K562 (cell line): Measurements from ENCODE around the gene DKKL1. TPM values are rescaled to one million over a fixed set of nuclear protein-coding genes. Genes with fewer than 3 reads are reported as not detected.

Source experiments
- ARHGAP35 ChIP-seq: fragments of 450-650 bp; IDR thresholded peaks from 2 replicates; pipeline ENCODE4 v1.6.1; 2018; ENCODE audit not compliant: partially characterized antibody
- BACH1 ChIP-seq: fragments of 200-800 bp; sonication (Bioruptor generic); IDR thresholded peaks from 2 replicates; pipeline ENCODE4 v1.6.1; 2016; ENCODE audit warnings: missing genetic modification characterization, missing compliant biosample characterization
- CAMTA2 ChIP-seq: fragments of 250-450 bp; sonication (Bioruptor Pico); conservative IDR thresholded peaks from 2 replicates; pipeline ENCODE4 v1.5.1; 2022
- CREM ChIP-seq: IDR thresholded peaks from 2 replicates; pipeline ENCODE4 v1.6.1; 2014; ENCODE audit warnings: antibody characterized with exemption, low read depth
- EGR1 ChIP-seq: fragments of 450-650 bp; conservative IDR thresholded peaks from 2 replicates; pipeline ENCODE4 v1.6.1; 2017; ENCODE audit warnings: mild to moderate bottlenecking
- EP400 ChIP-seq: fragments of 450-650 bp; IDR thresholded peaks from 2 replicates; pipeline ENCODE4 v1.6.1; 2017; ENCODE audit warnings: antibody characterized with exemption, mild to moderate bottlenecking, moderate library complexity
- FOSL1 ChIP-seq: fragments of 200-800 bp; sonication (Bioruptor generic); conservative IDR thresholded peaks from 2 replicates; pipeline ENCODE4 v1.6.1; 2016; ENCODE audit warnings: missing genetic modification characterization, missing compliant biosample characterization
- FUS ChIP-seq: fragments of 200-400 bp; formaldehyde crosslinking; optimal IDR thresholded peaks from 2 replicates; pipeline ENCODE3; 2017; ENCODE audit warnings: low read depth, low read length
- HNRNPH1 ChIP-seq: fragments of 200-400 bp; formaldehyde crosslinking; optimal IDR thresholded peaks from 2 replicates; pipeline ENCODE3; 2017; ENCODE audit warnings: low read depth, mild to moderate bottlenecking, low read length, moderate library complexity
- KLF13 ChIP-seq: fragments of 450-650 bp; IDR thresholded peaks from 2 replicates; pipeline ENCODE4 v1.6.1; 2016; ENCODE audit warnings: missing genetic modification characterization, low read depth, mild to moderate bottlenecking, missing compliant biosample characterization, moderate library complexity, borderline replicate concordance
- KLF16 ChIP-seq: IDR thresholded peaks from 2 replicates; pipeline ENCODE4 v1.6.1; 2016; ENCODE audit warnings: antibody characterized with exemption
- PHF21A ChIP-seq: fragments of 450-650 bp; IDR thresholded peaks from 2 replicates; pipeline ENCODE4 v1.6.1; 2017; ENCODE audit warnings: low read depth, borderline replicate concordance
- POLR2A ChIP-seq: fragments of 450-650 bp; conservative IDR thresholded peaks from 2 replicates; pipeline ENCODE4 v1.6.1; 2016
- PTRF ChIP-seq: fragments of 450-650 bp; IDR thresholded peaks from 2 replicates; pipeline ENCODE4 v1.6.1; 2016; ENCODE audit warnings: mild to moderate bottlenecking, missing genetic modification characterization, missing compliant biosample characterization
- SIX5 ChIP-seq, 2 experiments: IDR thresholded peaks; 2 replicates each; pipeline ENCODE4 v1.6.1; 2011; ENCODE audit warnings: low read length in 2 of 2, borderline replicate concordance in 1 of 2, low read depth in 1 of 2, mild to moderate bottlenecking in 1 of 2, moderate library complexity in 1 of 2; ENCODE audit not compliant: insufficient read depth in 1 of 2
- STAT5B ChIP-seq: fragments of 250-450 bp; sonication (Bioruptor Pico); IDR thresholded peaks from 2 replicates; pipeline ENCODE4 v1.8.0; 2021; ENCODE audit warnings: mild to moderate bottlenecking, inconsistent platforms
- TAL1 ChIP-seq: fragments of 450-650 bp; IDR thresholded peaks from 2 replicates; pipeline ENCODE4 v1.6.1; 2016; ENCODE audit warnings: mild to moderate bottlenecking
- U2AF2 ChIP-seq: fragments of 200-400 bp; formaldehyde crosslinking; optimal IDR thresholded peaks from 2 replicates; pipeline ENCODE3; 2017; ENCODE audit warnings: low read depth, mild to moderate bottlenecking, low read length
- ZNF717 ChIP-seq: fragments of 250-450 bp; sonication (Bioruptor Pico); IDR thresholded peaks from 2 replicates; pipeline ENCODE4 v1.5.0; 2021
- polyA plus RNA-seq, 8 experiments: library from polyadenylated mRNA; depleted of rRNA in 4 of 8; stranded (reverse) in 5 of 8; unstranded in 3 of 8; fragments of >200 nt; fragmentation: Nextera tagmentation in 2 of 8; fragmentation: Illumina TruSeq in 1 of 8; extraction: Ambion mirVana in 2 of 8; extraction: Trizol in 1 of 8; gene quantifications; 2 replicates each; pipeline versions ENCODE4 v1.2.1 to v1.2.3, GENCODE V29; 2011 to 2014; ENCODE audit warnings: inconsistent platforms in 1 of 8, missing spikeins in 1 of 8
- total RNA-seq, 7 experiments: library from RNA; depleted of rRNA in 6 of 7; stranded (reverse); fragments of >200 nt in 6 of 7; fragmentation: Illumina TruSeq in 2 of 7; extraction: Trizol in 2 of 7; gene quantifications; 2 replicates each; pipeline versions ENCODE4 v1.2.1 to v1.2.3, GENCODE V29; 2011 to 2021; ENCODE audit warnings: low replicate concordance in 1 of 7
- TF ChIP-seq, protein P1 (sequence below): fragments of 450-650 bp; IDR thresholded peaks from 2 replicates; pipeline ENCODE4 v1.6.1; 2017; ENCODE audit warnings: mild to moderate bottlenecking, moderate library complexity
- TF ChIP-seq, protein P2 (sequence below): IDR thresholded peaks from 2 replicates; pipeline ENCODE4 v1.6.1; 2011; ENCODE audit not compliant: insufficient read length; ENCODE audit errors: extremely low read depth
- TF ChIP-seq, protein P3 (sequence below): fragments of 450-650 bp; IDR thresholded peaks from 2 replicates; pipeline ENCODE4 v1.7.0; 2016; ENCODE audit warnings: borderline replicate concordance
- TF ChIP-seq, protein P4 (sequence below): sonication (generic); formaldehyde crosslinking; IDR thresholded peaks from 2 replicates; pipeline ENCODE4 v1.8.0; 2023; ENCODE audit warnings: mild to moderate bottlenecking, missing genetic modification reagents

DKKL1 gene
- total and polyA plus RNA-seq, 9 of the 15 experiments (the other 6 are each of a cell fraction or from before 2014, with no cell fraction given), result 0.15 to 1.7 (median 0.52) TPM

DNA sequence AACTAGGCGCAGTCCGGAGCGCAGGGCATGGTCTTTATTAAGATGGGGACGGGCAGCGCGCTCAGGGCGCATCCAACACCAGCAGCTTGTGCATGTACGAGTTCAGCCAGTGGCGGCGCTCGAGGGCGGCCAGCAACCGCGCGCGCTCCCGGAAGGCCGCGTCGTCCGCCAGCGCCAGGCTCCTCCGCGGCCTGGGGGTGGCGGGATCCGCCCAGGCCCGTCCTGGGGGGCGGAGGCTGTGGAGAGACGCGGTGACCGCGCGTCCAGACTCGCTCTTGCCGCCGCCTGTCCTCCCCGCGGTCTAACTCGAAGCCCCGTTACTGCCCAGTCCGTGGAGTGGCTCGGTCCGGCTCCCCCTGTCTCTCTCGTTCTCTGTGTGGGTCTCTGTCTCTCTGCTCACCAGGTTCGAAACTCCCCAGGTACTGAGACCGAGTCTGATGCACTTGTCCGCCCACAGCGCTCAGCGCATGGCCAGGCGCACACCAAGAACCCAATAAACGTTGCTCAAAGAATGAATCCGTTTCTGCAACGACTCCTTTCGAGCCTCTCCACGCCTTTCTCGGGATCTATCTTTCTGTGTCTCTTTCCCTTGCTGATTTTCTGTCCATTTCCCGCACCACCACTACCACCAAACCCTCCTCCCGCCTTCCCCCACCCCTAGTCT lies 58.9 kb downstream of the DKKL1 start (continued):
- TF ChIP-seq, protein P1, sequence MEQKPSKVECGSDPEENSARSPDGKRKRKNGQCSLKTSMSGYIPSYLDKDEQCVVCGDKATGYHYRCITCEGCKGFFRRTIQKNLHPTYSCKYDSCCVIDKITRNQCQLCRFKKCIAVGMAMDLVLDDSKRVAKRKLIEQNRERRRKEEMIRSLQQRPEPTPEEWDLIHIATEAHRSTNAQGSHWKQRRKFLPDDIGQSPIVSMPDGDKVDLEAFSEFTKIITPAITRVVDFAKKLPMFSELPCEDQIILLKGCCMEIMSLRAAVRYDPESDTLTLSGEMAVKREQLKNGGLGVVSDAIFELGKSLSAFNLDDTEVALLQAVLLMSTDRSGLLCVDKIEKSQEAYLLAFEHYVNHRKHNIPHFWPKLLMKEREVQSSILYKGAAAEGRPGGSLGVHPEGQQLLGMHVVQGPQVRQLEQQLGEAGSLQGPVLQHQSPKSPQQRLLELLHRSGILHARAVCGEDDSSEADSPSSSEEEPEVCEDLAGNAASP, result no peak
- TF ChIP-seq, protein P2, sequence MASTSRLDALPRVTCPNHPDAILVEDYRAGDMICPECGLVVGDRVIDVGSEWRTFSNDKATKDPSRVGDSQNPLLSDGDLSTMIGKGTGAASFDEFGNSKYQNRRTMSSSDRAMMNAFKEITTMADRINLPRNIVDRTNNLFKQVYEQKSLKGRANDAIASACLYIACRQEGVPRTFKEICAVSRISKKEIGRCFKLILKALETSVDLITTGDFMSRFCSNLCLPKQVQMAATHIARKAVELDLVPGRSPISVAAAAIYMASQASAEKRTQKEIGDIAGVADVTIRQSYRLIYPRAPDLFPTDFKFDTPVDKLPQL, result no peak
- peak; percentile 73 for TF ChIP-seq ARHGAP35
- peak; percentile 85 for TF ChIP-seq CREM
- no peak for TF ChIP-seq FUS
- no peak for TF ChIP-seq BACH1 (tag)
- TF ChIP-seq TAL1, result no peak
- TF ChIP-seq KLF13 (tag), result peak; percentile 79; the same call in 1 of the 2 replicates
- no peak for TF ChIP-seq PTRF (tag)
- no peak for TF ChIP-seq HNRNPH1
- no peak for TF ChIP-seq U2AF2
- TF ChIP-seq EGR1, result peak; percentile 50; the same call in 1 of the 2 replicates
- TF ChIP-seq KLF16, result no peak
- TF ChIP-seq SIX5 (IDR thresholded peaks at IDR 0.05; ENCODE audit: borderline replicate concordance in 1 of 2, insufficient read depth in 1 of 2, low read depth in 1 of 2, low read length in 2 of 2), result no peak
- TF ChIP-seq, protein P3, sequence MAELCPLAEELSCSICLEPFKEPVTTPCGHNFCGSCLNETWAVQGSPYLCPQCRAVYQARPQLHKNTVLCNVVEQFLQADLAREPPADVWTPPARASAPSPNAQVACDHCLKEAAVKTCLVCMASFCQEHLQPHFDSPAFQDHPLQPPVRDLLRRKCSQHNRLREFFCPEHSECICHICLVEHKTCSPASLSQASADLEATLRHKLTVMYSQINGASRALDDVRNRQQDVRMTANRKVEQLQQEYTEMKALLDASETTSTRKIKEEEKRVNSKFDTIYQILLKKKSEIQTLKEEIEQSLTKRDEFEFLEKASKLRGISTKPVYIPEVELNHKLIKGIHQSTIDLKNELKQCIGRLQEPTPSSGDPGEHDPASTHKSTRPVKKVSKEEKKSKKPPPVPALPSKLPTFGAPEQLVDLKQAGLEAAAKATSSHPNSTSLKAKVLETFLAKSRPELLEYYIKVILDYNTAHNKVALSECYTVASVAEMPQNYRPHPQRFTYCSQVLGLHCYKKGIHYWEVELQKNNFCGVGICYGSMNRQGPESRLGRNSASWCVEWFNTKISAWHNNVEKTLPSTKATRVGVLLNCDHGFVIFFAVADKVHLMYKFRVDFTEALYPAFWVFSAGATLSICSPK, result 0 out of 2 replicates have a peak, but pooled peaks have one; percentile 77
- TF ChIP-seq PHF21A, result no peak
- no peak for TF ChIP-seq STAT5B (CRISPR knock-in tag)
- TF ChIP-seq POLR2A, result peak; percentile 67
- no peak for TF ChIP-seq CAMTA2 (CRISPR knock-in tag)
- 0 out of 2 replicates have a peak, but pooled peaks have one; percentile 21 for TF ChIP-seq EP400
- TF ChIP-seq FOSL1, result no peak
- TF ChIP-seq, protein P4, sequence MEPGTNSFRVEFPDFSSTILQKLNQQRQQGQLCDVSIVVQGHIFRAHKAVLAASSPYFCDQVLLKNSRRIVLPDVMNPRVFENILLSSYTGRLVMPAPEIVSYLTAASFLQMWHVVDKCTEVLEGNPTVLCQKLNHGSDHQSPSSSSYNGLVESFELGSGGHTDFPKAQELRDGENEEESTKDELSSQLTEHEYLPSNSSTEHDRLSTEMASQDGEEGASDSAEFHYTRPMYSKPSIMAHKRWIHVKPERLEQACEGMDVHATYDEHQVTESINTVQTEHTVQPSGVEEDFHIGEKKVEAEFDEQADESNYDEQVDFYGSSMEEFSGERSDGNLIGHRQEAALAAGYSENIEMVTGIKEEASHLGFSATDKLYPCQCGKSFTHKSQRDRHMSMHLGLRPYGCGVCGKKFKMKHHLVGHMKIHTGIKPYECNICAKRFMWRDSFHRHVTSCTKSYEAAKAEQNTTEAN, result no peak
- TF ChIP-seq ZNF717, result no peak
